DMS 273 (cell line): ENCODE measurements around the gene COL18A1.
"Not testable (repeated sequence)": the region's sequence is repeated elsewhere in the genome, so short reads cannot be mapped to it uniquely, and the experiment has no call there.

Experiments used
- DNase-seq: peaks from one replicate; lab custom pipeline; 2025; ENCODE audit not compliant: unreplicated experiment; lab: John Stamatoyannopoulos, UW

The COL18A1 gene

DNA sequence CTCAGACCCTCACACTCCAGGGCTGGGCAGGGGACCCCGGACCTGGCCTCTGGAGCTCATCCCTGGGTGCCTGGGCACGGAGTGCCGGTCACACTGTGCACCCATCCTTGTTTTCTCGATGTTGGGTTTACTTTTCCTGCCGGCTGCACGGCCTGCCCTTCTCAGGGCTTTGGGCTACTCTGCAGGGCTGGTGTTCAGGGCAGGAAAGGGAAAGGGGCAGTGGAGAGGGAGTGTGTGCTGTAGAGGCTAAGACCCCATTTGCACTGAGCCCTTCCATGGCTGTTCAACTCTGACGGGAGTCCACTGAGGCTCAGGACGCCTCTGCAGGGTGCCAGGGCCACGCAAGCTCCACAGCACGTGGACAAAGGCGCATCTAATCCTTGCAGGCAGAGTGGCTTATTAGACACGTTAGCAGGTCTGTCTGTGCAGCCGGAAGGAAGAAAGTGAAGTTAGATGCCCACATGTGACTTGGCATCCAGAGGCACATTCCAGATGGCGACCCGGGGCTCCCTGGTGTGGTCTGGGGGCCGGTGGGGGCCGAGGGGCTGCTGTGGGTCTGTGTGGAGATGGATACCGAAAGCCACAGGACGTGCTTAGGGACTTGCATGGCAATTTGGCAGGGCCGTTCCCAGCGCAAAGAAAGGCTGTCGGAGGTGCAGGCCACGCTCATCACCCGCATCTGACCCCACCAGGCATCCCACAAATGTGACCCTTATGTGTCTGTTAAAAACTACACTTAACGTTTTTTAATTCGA, 33.6 kb downstream of the COL18A1 start:
- no peak for DNase-seq

DNA sequence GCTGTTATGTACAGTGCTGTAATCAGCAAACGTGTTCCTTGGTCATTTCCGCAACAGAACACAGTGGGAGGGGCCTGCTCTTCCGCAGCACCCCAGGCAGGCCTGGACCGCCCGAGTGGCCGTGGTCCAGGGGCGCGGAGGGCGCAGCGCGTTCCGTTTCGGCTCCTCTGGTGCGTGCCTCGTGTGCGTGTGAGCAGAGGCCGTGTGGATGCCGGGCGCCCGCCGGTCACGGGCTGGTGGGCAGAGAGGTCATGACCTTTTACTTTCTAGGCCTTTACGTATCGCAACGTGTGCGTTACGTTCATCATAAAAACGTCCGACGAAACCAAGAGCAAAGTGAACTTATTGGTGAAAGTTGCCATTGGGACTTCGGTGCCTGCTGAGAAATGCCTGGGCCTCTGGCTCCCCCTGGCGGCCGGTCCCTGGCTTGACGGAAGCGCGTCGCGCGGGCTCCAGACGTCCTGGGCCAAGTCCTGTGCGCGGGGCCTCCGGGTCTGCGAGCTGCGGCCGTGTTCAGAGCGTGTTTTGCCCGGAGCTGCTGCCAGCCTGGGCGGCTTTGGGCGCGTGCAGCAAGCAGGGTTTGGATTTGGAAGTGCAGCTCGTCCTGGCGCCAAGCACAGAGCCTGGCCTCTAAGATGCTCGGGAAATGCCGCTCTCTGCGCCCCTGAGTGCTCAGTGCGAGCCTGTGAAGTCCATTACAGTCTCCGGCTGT, 34.4 kb downstream of the COL18A1 start:
- peak; percentile 91 for DNase-seq

DNA sequence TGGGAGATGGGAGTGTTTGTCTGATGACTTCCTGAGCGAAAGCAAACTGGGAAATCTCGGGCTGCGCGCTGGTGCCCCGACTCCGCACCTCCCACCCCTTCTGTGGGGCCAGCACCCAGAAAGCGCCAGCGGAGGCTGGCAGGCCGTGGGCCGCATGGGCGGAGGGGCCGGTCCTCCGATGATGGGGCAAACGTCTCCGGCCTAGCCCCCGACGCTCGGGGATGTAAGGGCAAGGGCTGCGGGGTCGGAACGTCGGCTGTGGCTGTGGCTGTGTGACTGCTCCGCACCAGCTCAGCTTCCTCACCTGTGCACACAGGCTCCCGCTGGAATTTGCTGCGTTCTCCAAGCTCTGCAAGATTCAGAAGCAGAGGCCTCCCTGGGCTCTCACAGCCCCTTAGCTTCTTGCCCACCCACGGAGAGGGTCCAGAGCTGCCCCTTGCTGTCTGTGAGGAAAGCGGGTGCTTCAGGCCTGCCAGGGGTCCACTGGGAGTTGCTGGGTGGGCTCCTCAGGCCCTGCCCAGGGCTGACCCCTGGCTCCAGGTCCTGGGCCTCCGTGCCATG, 35.0 kb downstream of the COL18A1 start:
- no peak for DNase-seq

DNA sequence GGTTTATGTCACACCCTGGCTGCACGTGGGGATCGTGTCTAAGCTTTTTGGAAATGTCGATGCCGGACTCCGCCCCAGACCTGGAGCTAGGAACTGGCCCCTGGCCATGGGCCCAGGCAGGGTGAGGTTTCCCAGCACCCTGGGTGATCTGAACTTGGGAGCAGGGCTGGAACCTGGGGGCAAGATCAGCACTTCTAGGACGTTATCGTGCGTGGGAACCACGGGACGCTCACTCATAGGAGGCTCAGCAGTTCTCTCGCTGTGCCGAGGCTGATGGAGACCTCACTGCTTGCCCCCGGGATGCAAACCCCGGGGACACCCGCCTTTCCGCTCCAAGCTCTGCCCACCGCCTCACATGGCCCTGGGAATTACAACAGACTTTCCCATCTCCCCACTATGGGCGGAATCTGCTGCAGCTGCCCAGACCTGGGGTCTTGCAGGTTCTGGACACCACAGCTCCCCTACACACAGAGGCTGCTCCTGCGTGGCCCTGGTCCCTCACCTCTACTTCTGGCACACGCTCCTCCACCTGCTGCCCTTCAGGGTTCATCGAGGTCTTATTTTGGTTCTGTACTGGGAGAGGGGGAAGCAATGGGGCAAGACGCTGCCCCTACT, 35.9 kb downstream of the COL18A1 start:
- DNase-seq: no peak

DNA sequence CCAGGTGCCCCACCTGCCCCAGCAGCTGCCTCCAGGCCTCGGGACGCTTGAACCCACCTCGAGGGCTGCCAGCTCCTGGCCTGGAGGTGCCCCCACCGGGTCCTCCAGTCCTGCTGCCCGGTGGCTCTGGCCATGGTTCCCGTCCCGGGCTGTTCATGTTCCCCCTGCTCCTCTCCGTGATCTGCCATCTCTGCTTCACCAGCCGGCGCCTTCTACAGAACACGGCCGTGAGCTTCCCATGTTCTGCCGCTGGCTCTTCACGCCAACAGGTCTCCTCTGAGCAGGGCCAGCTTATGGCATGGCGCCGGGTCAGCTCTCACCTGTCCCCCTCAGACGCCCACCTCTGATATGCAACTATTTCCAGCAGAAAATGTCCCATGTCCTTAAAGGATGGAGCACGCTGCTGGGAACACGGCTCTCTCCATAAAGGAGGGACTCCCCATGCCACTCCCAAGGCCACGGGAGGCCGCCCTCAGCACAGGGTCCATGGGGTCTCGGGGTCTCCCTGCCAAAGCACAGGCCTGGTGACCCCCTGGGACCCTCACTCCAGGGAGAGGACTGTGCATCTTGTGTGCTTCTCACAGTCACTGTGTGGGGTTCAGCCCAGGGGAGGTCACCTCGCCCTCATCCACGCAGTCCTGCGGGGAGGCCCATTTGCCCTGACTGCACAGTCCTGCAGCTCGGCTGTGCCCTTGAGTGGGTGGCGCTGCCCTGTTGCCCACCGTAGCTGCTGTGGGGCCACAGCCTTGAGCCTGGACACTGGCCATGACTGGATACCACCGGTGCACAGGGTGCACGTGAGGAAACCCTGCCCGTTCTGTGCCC, 36.7 kb downstream of the COL18A1 start:
- DNase-seq: no peak

DNA sequence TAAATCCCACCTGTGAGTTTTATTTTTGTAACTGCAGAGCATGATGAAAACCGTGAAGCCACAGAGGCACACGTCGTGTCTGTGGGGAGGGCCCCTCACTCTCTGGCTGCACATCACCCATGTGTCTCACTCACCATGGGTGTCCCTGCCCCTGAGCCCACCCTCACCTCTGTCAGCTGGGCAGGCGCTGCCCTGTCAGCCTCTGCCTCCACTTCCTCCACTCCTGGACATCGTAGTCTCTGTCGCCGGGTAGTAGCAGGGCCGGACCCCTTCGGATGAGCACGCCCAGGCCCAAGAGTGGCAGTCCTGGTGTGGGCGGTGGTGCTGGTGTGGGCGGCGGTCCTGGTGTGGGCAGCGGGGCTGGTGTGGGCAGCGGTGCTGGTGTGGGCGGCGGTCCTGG, 37.3 kb downstream of the COL18A1 start:
- DNase-seq: no peak

DNA sequence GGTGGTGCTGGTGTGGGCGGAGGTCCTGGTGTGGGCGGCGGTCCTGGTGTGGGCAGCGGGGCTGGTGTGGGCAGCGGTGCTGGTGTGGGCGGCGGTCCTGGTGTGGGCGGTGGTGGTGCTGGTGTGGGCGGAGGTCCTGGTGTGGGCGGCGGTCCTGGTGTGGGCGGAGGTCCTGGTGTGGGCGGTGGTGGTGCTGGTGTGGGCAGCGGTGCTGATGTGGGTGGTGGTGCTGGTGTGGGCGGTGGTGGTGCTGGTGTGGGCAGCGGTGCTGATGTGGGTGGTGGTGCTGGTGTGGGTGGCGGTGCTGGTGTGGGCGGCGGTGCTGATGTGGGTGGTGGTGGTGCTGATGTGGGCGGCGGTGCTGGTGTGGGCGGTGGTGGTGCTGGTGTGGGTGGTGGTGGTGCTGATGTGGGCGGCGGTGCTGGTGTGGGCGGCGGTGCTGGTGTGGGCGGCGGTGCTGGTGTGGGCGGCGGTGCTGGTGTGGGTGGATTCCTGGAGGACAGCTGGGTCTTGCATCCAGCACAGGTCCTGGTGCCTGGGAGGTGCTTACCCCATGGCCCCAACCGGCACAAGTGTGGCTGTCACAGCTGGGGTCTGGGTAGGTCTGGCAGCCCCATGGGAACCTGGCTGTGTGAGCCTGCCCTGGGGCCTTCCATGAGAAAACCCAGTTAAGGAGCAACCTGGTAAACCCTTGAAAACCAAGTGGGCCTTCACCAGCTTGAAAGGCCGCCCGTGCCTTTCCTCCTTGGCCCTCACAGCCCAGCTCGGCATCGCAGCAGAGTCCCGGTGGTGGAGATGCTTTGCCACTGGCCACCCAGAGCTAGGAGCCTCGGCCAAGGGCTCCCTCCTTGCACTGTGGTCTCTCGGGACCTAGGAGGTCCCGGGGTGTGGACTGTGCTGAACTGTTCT, 38.0 kb downstream of the COL18A1 start:
- not testable (repeated sequence) for DNase-seq

DNA sequence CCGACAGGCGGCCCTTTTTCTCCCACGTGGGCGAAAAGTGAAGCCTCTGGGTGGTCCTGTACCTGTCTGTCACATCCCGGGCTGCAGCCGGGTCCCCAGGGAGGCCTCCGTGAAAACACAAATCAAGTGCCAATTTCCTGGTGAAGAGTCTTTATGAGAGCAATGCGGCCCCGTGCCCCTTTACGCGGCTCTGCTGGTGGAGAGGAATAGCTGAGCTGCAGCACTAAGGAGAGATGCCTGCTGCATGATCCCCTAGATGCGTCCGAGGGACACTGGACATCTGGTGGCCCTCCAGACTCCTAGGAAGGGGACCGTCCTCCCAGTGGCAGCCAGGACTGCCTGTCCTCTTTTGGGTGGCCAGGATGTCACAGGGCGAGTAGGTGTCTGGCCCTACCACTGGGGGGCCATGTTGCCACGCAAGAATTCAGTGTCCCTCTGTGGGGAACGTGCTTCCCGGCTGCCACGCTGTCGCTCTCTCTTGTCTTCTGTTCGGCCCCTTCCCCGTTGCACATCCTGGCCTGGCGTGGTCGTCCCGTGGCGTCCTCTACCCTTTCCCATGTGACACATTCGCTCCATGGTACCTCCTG, 38.7 kb downstream of the COL18A1 start:
- DNase-seq: no peak

DNA sequence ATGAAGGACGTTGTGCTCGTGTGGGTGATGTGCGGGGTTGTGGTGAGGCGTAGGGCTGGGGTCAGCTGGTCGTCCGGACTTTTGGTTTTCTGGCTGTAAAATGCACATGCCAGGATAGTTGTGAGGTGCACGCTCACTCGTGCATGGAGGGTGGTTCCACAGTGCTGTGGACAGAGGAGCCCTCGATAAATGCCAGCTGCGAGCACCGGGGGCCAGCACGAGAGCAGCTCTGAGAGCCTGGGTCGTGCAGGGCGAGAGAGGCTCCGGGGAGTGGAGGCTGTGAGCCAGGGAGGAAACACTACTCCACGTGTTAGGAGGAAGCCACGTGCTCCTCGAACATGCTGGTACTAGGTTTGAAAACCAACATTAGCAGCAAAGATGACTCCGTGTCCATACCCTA, 39.4 kb downstream of the COL18A1 start:
- DNase-seq: no peak

DNA sequence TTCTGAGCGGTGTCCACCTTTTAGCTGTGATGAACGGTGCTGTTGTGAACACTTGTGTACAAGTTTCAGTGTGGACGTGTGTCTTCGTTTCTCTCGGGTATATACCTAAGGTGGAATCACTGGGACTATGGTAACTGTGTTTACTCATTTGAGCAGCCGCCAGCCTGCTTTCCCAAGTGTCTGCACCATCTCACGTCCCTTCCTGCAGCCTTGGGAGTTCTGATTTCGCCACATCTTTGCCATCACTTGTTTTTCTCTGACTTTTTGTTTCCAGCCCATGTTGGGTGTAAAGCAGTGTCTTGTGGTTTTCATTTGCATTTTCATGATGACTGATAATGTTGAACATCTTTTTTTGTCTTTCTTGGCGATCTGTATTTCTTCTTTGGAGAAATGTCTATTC, 40.4 kb downstream of the COL18A1 start:
- no peak for DNase-seq

DNA sequence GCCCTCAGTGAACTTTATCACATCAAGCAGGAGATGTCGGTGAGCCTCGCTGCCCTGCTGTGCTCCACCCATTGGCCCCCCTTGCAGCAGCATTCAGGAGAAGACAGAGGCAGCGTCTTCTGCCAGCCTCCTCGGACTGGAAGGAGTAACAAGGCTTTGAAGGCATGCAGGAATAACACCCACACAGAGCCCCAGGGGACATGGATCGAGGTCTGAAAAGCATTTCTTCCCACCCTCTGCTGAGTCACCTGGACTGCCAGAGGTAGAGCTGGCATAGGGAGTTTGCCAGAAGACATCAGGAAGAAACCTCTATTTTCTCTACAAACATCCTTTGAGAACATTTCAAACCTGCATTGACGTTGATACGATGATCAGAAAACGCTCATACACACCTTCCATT, 42.9 kb downstream of the COL18A1 start:
- DNase-seq: no peak

DNA sequence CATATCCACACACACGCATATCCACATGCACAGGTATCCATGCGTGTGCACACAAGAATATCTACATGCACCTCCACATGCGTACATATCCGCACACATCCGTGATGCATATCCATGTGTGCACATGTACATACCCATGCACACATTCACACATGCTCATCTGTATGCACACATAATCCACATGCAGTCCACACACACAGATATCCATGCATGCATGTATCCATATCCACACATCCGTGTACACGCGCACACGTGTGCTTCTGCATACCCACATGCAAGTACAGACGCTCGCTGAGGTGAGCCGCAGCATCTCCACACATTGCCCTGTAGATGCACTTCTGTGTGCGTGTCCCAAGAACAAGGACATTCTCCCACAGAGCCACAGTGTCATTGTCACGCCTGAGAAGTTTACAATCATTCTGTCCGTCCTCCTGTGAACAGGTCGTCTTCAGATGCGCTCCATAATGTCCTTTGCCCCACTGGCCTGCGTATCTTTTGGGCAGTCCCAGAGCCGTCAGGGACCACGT, 43.4 kb downstream of the COL18A1 start:
- no peak for DNase-seq

DNA sequence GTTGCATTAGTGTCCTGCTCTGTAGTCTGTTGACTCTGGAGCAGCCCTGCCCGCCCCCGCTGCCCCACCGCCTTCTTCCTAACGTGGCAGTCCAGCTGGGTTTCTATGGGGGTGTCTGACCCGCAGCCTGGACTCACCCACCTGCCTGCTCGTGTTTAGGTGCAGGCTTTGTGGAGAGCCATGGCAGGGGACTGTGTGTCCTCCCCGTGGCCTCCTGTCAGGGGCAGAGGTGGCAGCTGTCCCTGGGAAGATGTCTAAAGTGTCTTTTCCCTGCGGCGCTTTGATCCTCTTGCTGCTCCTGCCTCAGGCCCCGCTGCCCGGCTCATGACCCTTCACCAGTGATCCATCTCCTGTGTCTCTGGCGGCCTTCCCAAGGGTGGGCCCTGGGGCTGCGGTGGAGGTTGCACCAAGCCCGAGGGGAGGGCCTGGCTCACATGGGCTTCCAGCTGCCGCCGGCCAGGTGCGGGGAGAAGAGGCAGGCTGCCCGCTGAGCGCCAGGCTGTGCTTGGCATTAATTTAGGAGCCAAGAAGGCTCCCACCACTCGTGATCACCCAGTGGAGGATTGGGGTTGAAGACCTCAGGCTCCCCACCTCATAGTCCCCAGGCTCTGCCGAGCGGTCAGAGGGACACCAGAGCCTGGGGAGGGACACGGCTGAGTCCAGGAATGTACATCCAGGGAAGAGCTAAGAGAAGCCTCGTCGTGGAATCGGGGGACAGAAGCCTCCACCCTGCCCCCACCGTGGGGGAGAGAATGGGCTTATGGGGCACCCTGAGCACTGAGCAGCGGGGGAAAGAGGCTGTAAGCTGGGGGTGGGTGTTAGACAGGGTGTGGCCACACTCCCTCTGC, 44.1 kb downstream of the COL18A1 start:
- DNase-seq: peak; percentile 61

DNA sequence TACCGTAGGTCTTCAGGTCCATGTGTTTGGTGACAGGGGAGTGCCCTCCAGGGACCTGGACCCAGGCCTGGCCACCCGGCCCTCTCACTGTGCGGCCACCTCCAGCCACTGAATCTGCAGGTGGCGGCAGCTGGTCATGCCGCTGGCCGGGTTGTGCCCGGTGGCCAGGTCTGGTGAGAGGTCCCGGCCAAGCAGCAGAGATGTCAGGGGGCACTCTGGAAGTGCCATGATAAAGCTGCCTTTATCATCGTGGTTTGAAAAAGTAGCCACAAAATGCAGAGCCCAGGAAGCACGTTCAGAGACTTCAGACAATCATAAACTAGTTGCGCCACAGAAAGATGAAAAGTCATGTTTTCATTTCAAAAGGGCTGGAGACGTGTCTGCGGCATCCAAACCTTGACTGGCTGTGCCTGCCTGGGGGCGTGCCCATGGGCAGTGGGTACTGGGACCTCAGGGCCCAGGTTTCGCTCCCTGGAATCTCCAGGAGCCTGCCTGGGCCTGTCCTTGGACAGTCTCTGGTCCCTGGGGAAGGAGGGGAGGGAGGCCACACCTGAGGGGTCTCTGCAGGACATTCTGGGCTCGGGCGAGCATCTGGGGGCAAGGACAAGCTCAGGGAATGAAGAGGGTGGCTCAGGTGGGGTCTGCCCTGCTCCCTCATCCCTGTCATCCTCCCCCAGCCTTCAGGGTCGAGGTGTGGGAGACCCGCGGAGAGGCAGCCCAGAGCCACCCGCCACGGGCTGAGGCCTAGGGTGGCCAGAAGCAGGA, 44.9 kb downstream of the COL18A1 start:
- no peak for DNase-seq

DNA sequence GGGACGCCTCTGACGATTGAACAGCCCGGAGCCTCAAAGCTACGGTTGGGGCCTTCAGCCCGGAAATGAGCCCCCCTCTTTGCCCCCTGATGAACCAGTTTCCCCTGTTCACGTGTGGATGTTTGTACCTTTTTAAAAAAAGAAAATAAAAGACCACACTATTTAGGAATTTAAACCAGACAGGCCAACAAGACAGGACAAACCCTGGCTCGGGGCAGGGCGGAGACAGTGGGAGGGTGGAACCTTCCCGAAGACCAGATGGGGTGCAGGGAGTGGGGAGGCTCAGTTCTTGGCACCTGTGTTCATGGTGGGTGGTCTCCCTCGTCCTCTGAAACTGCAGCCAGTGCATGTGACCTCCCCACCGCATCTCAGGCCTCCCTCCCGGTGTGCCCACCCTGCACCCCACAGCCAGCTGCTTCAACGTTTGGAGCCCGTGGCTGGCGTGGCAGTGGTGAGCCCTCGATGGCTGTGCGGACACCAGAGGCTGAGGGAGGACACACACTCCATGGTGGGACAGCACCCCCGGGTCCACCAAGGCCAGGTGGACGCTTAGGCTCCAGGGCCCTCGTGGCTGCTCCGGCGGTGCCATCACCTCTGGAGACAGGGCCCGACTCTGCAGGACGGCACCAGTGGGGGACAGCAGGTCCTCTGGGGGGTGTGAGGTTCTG, 45.6 kb downstream of the COL18A1 start:
- DNase-seq: no peak

DNA sequence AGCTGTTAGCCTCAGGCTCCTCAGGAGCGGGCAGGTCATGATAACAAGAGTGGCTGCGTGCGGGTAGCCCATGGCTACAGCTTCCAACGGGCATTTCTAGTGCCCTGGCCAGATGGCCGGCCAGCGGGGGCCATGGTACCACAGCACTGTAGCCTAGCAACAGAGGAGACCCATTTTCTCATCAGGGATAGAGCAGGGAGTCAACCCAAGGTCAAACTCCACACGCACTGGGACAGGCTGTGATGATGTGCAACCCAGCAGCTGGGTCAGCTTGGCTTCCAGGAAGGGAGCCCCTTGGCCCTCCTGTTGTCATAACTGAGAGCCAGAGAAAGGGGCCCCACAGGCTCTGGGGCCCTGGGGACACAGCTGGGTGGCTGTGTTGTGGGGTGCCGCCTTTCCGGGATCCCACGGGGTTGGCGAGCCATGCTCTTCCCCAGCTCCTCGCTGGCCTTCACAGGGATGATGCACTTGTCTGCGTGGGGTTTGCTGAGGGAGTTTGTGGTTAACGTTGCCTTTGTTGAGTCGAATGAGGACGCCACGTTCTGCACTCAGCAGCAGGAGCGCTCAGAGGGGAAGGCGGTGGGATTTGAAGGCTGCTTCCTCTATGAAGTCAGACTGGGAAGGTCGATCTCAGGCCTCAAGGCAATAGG, 46.3 kb downstream of the COL18A1 start:
- DNase-seq: peak; percentile 18

DNA sequence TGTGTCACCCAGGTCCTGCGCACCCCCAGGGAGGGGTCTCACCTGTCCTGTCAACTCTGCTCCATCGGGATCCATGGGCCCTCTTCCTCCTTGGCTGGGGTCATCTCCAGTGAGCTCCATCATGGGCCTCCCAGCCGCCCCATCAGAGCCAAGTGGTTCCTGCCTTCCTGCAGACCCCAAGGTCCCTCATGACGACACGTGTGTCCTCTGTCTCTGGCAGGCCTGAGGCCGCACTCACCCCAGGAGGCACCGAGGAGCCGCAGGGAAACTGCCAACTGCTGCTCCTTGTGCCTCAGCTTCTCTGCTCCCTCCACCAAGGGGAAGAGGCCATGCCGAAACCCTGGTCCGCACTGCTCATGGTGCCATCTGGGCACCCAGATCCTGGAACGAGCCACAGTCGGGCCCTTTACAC, 46.8 kb downstream of the COL18A1 start:
- DNase-seq: no peak
